Osteocyte (in vitro differentiated cells): ENCODE measurements around the gene TAGLN2. TPM values are rescaled to one million over a fixed set of nuclear protein-coding genes. Genes with fewer than 3 reads are reported as not detected.
A peak's percentile ranks its signal among the peaks of the same experiment; 100 is the strongest.

Experiments
- DNase-seq: peaks from one replicate; pipeline ENCODE4 v3.0.0; 2021; ENCODE audit warnings: mixed read lengths; ENCODE audit not compliant: unreplicated experiment; ENCODE audit errors: extremely low spot score
- H3K27ac Mint-ChIP-seq: one replicate; pipeline ENCODE4 v1.8.0; 2021; ENCODE audit warnings: mild to moderate bottlenecking, mixed read lengths; ENCODE audit not compliant: unreplicated experiment
- H3K27me3 Mint-ChIP-seq: one replicate; pipeline ENCODE4 v1.8.0; 2021; ENCODE audit warnings: mixed read lengths; ENCODE audit not compliant: unreplicated experiment
- H3K36me3 Mint-ChIP-seq: one replicate; pipeline ENCODE4 v1.8.0; 2021; ENCODE audit warnings: mixed read lengths; ENCODE audit not compliant: unreplicated experiment
- H3K4me1 Mint-ChIP-seq: one replicate; pipeline ENCODE4 v1.8.0; 2021; ENCODE audit warnings: mixed read lengths; ENCODE audit not compliant: unreplicated experiment
- H3K4me3 Mint-ChIP-seq: one replicate; pipeline ENCODE4 v1.8.0; 2021; ENCODE audit warnings: mild to moderate bottlenecking, moderate library complexity, mixed read lengths; ENCODE audit not compliant: unreplicated experiment
- H3K9me3 Mint-ChIP-seq: one replicate; pipeline ENCODE4 v1.8.0; 2021; ENCODE audit warnings: mixed read lengths; ENCODE audit not compliant: unreplicated experiment
- total RNA-seq: library from RNA; stranded (reverse); gene quantifications from 2 replicates; pipeline ENCODE4 v1.2.1, GENCODE V29; 2021
- TF ChIP-seq, protein P1 (sequence below): fragments of 200-600 bp; sonication (generic); IDR thresholded peaks from 2 replicates; pipeline ENCODE4 v1.5.0; 2021; ENCODE audit warnings: antibody characterized with exemption, mild to moderate bottlenecking, moderate library complexity

Gene TAGLN2
- total RNA-seq, 1 donor from 2014 or later: 169 TPM

DNA sequence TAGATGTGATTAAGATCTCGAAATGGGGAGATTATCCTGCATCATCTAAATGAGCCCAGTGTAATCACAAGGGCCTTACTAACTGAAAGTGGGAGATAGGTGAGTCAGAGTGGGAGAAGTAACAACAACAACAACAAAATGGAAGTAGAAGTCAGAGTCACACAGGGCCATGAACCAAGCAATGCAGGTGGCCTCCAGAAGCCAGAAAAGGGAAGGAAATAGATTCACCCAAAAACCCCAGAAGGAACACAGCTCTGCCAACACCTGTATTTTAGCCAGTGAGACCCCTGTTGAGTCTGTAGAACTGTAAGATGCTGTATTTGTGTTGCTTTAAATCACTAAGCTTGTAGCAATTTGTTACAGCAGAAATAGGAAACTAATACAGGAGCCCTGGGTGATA lies 4.1 kb downstream of the TAGLN2 start:
- peaks cover 79% of the 10 kb centered on the region for H3K4me1 Mint-ChIP-seq
- H3K9me3 Mint-ChIP-seq: no peaks in the 10 kb centered on the region
- H3K4me3 Mint-ChIP-seq: no peak overlapping the region
- H3K36me3 Mint-ChIP-seq: peaks cover 27% of the 10 kb centered on the region
- TF ChIP-seq, protein P1, sequence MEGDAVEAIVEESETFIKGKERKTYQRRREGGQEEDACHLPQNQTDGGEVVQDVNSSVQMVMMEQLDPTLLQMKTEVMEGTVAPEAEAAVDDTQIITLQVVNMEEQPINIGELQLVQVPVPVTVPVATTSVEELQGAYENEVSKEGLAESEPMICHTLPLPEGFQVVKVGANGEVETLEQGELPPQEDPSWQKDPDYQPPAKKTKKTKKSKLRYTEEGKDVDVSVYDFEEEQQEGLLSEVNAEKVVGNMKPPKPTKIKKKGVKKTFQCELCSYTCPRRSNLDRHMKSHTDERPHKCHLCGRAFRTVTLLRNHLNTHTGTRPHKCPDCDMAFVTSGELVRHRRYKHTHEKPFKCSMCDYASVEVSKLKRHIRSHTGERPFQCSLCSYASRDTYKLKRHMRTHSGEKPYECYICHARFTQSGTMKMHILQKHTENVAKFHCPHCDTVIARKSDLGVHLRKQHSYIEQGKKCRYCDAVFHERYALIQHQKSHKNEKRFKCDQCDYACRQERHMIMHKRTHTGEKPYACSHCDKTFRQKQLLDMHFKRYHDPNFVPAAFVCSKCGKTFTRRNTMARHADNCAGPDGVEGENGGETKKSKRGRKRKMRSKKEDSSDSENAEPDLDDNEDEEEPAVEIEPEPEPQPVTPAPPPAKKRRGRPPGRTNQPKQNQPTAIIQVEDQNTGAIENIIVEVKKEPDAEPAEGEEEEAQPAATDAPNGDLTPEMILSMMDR: no peak
- no peak for DNase-seq
- H3K27ac Mint-ChIP-seq: peak overlapping the region; percentile 100
- no peaks in the 10 kb centered on the region for H3K27me3 Mint-ChIP-seq

DNA sequence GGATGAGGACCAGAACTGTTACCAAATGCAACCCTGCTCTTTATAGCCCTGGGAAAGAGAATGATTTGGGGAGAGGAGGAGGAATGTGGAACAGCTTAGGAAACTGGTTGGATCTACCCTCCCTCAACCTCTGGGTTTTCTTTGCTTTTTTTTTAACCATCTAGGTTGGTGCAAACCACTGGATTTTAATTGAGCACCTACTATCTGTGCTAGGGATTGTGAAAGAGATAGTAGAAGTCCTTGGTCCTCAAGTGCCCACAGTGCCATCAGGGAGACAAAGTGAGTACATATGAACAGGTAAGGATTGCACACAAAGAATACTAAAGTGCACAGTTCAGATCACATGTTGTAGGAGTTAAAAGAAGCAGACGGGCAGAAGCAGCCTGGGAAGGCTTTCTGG lies 4.7 kb downstream of the TAGLN2 start:
- H3K9me3 Mint-ChIP-seq: no peaks in the 10 kb centered on the region
- peaks cover 27% of the 10 kb centered on the region for H3K36me3 Mint-ChIP-seq
- TF ChIP-seq, protein P1: no peak
- H3K4me3 Mint-ChIP-seq: no peak overlapping the region
- DNase-seq: no peak
- peak overlapping the region; percentile 100 for H3K27ac Mint-ChIP-seq
- H3K4me1 Mint-ChIP-seq: peaks cover 78% of the 10 kb centered on the region
- H3K27me3 Mint-ChIP-seq: no peaks in the 10 kb centered on the region

DNA sequence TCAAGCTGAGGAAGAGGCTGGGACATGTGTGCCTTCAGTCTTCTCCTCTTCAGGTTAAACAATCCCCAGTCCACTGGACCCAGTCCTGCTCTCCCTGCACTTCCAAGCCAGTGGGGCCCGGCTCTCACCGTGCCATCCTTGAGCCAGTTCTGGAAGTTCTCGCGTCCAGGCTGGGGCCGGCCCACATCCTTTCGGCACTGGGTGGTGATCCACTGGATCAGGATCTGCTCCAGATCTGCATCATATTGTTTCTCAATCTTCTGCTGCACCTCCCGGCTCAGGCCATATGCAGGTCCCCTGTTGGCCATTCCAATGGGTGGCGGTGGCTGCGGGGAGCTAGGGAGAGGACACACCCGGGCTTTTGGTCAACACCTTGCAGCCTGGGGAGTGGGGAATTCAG lies 5.1 kb downstream of the TAGLN2 start:
- peaks cover 27% of the 10 kb centered on the region for H3K36me3 Mint-ChIP-seq
- H3K4me1 Mint-ChIP-seq: peaks cover 76% of the 10 kb centered on the region
- no peak overlapping the region for H3K4me3 Mint-ChIP-seq
- no peak for DNase-seq
- H3K9me3 Mint-ChIP-seq: no peaks in the 10 kb centered on the region
- TF ChIP-seq, protein P1: no peak
- H3K27me3 Mint-ChIP-seq: no peaks in the 10 kb centered on the region
- H3K27ac Mint-ChIP-seq: peak overlapping the region; percentile 29

DNA sequence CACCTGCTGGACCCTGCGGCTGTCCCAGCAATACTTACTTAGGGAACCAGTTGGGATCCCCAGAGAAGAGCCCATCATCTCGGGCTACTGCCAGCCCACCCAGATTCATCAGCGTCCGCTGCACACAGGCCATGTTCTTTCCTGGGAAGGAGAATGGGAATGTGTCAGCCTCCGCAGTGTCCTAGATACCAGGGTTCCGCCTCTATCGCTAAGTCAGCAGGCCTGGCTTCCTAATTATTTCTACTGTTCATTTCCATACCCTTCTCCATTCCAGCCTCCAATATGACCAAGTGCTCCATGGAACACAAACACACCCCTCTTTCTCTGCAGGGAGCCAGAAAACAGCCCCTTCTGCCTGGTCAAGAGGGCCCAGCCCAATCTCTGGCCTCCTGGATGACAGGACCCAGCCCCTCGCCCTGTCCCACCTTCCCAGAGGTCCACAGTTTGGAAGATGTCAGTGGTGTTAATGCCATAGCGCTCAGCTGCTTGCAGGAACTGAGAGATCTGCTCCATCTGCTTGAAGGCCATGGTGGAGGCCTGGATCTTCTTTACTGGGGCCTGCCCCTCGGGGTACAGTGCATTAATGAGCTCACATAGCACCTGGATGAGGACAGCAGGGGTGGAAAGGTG lies 6.0 kb downstream of the TAGLN2 start:
- Mint-ChIP-seq H3K27ac (peak overlapping the region; percentile 29), H3K27me3 (no peaks in the 10 kb centered on the region), H3K4me1 (peaks cover 79% of the 10 kb centered on the region), H3K36me3 (peaks cover 27% of the 10 kb centered on the region), H3K9me3 (no peaks in the 10 kb centered on the region), H3K4me3 (no peak overlapping the region)
- TF ChIP-seq, protein P1: no peak
- DNase-seq: no peak

DNA sequence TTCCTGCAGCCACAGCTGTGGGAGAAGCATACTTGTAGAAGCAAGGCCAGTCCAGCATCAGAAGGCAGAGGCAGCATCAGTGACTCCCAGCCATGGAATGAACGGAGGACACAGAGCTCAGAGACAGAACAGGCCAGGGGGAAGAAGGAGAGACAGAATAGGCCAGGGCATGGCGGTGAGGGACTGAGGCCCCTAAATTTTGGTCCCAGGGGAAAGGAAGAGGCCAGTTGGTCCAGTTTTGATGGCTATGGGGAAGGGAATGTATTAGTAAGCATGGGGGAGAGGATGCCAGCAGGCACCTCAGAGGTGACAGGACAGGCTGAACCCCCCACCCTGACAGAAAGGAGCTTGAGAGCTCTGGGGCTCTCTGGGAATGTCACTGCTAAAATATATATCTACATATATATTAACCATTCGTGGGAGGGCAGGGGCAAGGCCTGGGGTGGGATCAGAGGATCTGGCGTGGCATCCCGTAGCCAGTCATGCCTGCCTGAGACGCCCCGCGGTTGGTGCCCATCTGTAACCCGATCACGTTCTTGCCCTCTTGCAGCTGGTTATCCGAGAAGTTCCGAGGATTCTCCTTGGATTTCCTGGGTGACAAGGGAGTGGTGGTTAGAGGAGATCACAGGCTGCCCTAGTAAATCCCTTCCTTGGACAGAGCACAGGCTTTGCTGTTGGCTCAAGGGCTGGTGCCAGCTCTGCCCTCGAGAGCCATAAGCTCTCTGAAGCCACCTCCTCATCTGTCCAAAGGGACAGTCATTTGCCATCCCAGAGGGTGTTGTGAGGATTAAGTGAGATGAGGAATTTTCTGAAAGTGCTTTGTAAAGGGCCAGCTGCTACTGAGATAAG lies 6.7 kb downstream of the TAGLN2 start:
- Mint-ChIP-seq H3K4me1 (peaks cover 78% of the 10 kb centered on the region), H3K36me3 (peaks cover 27% of the 10 kb centered on the region), H3K4me3 (no peak overlapping the region), H3K9me3 (no peaks in the 10 kb centered on the region), H3K27ac (peak overlapping the region; percentile 62), H3K27me3 (no peaks in the 10 kb centered on the region)
- TF ChIP-seq, protein P1: no peak
- no peak for DNase-seq
